ENCODE results near the gene ZBTB40.

ZBTB40 gene

DNA sequence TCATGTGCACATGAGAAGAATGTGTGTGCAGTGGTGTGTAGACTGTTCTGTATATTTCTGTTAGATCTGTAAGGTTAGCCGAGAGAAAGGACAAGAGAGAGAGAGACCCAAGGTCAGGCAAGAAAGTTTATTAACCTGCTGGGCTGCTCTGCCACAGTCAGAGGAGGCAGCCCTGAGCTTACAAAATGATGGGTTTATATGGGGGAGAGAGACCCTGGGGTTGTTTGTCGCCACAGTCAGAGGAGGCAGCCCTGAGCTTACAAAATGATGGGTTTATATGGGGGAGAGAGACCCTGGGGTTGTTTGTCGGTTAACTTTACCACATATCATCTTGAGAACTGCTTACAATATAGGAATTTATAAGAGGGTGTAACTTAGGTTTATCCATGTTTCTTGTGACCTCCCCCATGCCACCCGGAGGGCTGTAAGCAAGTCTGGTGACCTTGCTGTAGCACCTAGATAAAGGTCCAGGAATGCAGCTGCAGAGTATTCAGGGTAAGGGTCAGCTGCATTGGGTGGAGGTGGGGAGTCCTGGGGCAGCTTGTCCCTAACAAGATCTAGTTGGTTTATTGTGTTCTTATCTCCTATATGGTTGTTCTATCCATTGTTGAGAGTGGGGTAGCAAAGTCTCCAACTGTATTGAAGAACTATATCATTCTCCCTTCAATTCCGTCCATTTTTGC, 9.3 kb upstream of the ZBTB40 start:
- in situ Hi-C loops (cut with MboI; ENCODE audit: low sequenced_read_pairs, unreplicated experiment) = no loop called here
- DNase-seq (ENCODE audit: low spot score) = no peak
- TF ChIP-seq, protein P1, sequence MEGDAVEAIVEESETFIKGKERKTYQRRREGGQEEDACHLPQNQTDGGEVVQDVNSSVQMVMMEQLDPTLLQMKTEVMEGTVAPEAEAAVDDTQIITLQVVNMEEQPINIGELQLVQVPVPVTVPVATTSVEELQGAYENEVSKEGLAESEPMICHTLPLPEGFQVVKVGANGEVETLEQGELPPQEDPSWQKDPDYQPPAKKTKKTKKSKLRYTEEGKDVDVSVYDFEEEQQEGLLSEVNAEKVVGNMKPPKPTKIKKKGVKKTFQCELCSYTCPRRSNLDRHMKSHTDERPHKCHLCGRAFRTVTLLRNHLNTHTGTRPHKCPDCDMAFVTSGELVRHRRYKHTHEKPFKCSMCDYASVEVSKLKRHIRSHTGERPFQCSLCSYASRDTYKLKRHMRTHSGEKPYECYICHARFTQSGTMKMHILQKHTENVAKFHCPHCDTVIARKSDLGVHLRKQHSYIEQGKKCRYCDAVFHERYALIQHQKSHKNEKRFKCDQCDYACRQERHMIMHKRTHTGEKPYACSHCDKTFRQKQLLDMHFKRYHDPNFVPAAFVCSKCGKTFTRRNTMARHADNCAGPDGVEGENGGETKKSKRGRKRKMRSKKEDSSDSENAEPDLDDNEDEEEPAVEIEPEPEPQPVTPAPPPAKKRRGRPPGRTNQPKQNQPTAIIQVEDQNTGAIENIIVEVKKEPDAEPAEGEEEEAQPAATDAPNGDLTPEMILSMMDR (IDR thresholded peaks at IDR 0.05; ENCODE audit: borderline replicate concordance, control extremely low read depth, extremely low read depth, insufficient read depth, missing control alignments) = no peak

DNA sequence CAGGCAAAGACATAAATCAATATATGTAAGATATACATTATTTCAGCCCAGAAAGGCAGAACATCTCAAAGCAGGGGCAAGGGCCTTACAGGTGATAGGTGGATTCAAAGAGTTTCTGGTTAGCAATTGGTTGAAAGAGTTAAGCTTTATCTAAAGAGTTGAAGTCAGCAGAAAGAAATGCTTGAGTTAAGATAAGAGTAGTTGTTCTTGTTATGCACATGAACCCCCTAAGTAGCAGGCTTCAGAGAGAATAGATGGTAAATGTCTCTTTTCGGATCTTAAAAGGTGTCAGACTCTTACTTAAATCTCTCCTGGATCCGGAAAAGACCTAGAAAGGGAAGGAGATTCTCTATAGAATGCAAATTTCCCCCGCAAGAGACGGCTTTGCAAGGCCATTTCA, 8.3 kb upstream of the ZBTB40 start:
- in situ Hi-C loops (cut with MboI; ENCODE audit: low sequenced_read_pairs, unreplicated experiment) = no loop called here
- TF ChIP-seq, protein P1 (IDR thresholded peaks at IDR 0.05; ENCODE audit: borderline replicate concordance, control extremely low read depth, extremely low read depth, insufficient read depth, missing control alignments) = no peak
- DNase-seq (ENCODE audit: low spot score) = no peak

DNA sequence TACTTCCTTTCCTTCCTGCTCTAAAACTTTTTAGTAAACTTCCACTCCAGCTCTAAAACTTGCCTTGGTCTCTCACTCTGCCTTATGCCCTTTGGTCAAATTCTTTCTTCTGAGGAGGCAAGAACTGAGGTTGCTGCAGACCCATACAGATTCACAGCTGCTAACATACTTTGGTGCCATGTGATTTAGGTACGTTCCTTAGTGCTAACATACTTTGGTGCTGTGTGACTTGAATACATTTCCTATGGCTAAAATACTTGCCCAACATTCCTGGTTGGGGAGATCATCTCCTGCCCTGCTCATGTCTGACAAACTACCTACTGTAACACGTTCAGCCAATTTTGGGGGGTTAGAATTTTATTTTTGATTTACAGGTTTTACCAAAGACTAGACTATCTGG, 6.8 kb upstream of the ZBTB40 start:
- DNase-seq (ENCODE audit: low spot score) = no peak
- in situ Hi-C loops (cut with MboI; ENCODE audit: low sequenced_read_pairs, unreplicated experiment) = no loop called here

DNA sequence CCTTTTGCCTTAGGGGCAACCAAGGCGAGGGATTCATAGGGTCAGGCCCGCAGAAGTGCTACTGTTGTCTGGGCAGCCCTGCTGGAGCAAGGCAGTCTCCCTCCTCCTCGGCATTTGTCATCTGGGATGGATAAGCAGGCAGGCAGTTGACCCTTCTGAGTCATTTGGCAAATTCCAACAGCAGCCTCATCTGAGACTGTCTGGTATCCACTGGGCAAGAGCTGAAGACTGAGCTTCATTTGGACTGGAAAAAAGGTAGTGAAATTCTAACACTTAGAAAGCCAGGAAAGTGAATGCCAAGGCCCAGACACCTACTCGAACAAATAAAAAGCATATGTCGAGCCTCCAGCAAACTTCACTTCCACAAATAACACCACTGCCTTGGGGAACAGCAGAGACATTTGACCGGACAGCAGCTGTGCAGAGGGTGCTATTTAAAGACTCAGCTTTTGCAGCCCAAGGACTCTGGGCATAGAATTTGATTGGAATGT, 4.0 kb upstream of the ZBTB40 start:
- no peak for DNase-seq (ENCODE audit: low spot score)
- TF ChIP-seq, protein P1 (IDR thresholded peaks at IDR 0.05; ENCODE audit: borderline replicate concordance, control extremely low read depth, extremely low read depth, insufficient read depth, missing control alignments) = no peak
- in situ Hi-C loops (cut with MboI; ENCODE audit: low sequenced_read_pairs, unreplicated experiment) = no loop called here

More for the DNA sequence above, 6.8 kb upstream of the ZBTB40 start:
- TF ChIP-seq, protein P1 (IDR thresholded peaks at IDR 0.05; ENCODE audit: borderline replicate concordance, control extremely low read depth, extremely low read depth, insufficient read depth, missing control alignments) = no peak

DNA sequence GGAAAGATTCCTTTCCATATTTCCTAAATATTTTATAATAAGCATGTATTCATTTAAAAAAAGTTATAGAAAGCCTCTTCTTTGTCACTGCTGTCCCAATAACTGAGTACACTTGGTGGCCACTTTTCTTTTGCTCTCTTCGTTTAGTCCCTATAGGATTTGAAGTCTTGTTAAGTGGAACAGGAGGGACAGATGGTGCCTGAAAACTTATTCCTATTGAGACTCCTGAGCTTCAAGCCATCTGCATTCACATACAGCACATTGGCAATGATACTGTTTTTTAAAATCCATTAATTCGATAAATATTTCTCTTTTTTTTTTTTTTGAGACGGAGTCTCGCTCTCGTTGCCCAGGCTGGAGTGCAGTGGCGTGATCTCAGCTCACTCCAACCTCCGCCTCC, 2.0 kb upstream of the ZBTB40 start:
- DNase-seq (ENCODE audit: low spot score) = no peak
- in situ Hi-C loops (cut with MboI; ENCODE audit: low sequenced_read_pairs, unreplicated experiment) = no loop called here
- TF ChIP-seq, protein P1 (IDR thresholded peaks at IDR 0.05; ENCODE audit: borderline replicate concordance, control extremely low read depth, extremely low read depth, insufficient read depth, missing control alignments) = no peak

DNA sequence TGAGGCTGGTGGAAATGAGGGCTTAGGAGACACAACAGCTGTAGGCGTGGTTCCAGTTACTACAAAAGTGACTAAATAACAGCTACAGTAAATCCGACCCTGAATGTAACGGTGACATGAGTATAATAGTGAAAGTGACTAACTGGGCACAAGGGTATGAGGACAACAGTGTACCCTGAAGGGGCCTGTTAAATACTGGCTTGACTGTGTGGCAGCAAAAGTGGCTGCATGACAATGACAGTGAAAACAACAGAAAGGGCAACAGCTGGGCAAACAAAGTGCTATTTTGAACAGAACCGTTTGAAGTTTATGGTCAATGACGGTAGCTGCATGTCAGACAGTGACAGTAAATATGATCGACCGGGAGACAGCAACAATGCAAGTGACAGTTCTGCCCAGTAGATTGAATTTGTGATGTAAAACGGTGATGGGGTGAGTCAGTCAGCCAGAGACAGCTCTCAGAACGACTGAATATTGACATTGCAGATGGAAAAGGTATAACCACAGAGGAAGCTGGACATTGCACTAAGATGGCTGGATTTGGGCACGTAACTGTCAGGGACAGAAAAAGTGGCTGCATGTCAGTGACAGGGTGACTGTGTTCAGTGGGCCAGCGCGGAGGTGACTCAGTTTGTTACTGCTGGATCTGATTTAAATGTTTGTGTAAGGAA, 1.2 kb upstream of the ZBTB40 start:
- TF ChIP-seq, protein P1 (IDR thresholded peaks at IDR 0.05; ENCODE audit: borderline replicate concordance, control extremely low read depth, extremely low read depth, insufficient read depth, missing control alignments) = no peak
- DNase-seq (ENCODE audit: low spot score) = no peak
- in situ Hi-C loops (cut with MboI; ENCODE audit: low sequenced_read_pairs, unreplicated experiment) = no loop called here

Measured in GM13976 (cell line).